SHP77 treated with DMSO at 0.1 percent for 48 hours (cell line): ENCODE results near the gene ZKSCAN1.

ENCODE experiments used
- DNase-seq: peaks from one replicate; lab custom pipeline; 2025; lab: John Stamatoyannopoulos, UW

ZKSCAN1 gene

DNA sequence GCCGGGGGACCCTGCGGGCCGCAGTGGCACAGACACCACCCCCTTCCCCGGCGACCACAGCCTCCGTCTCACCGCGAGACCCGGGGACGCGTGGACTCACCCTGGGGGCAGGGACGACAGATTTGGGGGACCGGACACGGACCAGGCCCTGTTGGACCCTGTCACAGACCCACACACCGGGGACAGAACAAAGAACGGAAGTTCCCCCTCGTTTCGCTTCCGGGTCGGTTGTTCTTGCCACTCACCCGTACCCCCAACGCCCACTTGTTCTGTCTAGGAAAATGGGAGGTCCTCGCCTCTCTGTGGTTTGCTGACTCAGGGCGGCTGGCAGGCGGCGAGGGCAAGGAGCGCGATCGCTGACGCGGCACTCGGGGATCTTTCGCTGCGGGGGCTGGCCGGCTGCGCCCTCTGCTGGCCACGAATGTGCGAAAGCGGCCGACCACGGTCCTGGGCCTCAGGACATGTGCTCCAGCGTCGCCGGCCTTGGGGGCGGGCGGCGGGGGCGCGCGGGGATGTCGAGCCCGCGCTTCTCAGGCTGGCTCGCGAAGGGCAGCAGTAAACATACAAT lies 66.2 kb downstream of the ZKSCAN1 start, which contains the start of gene ZNF3:
Gene ZNF3 (minus strand): TSS at position 189 of the 568 bp plus-strand sequence. CDS start 4,366 bp downstream, outside the sequence.
- DNase-seq = peak; percentile 90

DNA sequence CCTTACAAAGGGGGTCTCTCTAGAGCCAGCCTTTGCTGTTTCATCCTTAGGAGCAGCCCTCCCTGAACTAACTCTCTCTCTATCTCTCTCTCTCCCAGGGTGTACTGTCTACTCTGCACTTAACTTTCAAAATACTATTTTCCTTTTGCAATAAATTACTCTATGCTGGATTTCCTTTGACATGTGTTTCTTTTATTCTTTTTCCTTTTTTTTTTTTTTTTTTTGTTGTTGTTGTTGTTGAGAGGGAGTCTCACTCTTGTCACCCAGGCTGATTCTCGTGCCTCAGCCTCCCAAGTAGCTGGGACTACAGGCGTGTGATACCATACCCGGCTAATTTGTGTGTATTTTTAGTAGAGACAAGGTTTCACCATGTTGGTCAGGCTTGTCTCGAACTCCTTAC lies 67.6 kb downstream of the ZKSCAN1 start:
- DNase-seq = no peak

DNA sequence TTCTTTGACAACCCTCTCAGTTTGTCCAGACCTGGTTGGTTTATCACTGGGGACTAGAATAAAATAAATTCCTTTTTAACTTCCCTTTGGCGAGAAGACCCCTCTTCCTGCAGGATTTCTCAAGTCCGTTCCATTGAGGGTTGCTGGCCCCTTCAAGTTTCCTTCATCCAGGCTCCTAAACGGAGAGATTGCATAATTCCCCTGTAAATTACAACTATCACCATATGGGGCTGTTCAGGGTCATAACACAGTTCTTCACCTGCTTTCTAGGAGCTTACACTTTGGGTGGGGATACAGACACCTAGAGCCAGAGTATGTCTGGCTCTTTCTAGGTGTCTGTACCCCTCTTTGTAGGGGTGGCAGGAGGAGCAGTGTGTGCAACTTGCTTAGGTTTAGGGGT lies 70.1 kb downstream of the ZKSCAN1 start:
- no peak for DNase-seq

DNA sequence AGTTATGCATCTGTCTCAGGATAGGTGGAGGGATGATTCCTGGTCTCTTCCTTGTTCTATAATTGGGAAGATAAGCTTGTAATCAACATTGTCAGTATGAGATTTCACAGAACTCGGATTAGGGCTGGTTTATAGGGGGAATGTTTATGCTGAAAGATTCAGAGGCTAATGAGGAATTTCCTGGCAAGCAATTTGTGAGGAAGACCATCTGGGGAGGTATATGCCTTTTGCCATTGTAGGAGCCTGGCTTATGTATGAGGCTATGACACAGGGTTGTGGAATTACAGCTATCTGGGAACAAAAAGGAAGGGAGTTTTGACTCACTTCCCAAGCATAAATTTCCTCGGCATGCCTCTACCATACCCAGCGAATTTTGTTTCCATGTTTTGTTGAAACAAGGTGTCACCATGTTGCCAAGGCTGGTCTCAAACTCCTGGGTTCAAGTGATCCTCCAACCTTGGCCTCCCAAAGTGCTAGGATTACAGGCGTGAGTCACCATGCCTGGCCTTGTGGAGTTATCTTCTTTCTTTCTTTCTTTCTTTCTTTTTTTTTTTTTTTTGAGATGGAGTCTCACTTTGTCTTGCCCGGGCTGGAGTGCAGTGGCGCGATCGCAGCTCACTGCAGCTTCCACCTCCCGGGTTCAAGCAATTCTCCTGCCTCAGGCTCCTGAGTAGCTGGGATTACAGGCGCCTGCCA lies 71.8 kb downstream of the ZKSCAN1 start:
- DNase-seq = no peak

DNA sequence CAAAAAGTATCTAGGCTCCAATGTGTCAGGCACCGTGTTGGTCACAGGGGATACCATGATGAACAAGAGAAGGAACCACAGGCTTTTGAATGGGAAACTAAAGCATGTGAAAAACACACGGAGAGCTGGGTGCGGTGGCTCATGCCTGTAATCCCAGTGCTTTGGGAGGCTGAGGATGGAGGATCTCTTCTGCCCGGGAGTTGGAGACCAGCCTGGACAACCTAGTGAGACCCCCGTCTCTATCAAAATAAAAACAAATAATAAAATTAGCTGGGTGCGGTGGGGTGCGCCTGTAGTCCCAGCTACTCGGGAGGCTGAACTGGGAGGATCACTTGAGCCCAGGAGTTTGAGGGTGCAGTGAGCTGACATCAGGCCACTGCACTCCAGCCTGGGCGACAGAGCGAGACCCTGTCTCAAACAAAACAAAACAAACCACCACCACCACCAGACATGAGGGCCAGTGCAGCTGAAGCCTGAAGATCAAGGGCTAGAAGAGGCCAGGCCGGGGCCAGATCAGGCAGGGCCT lies 72.8 kb downstream of the ZKSCAN1 start:
- no peak for DNase-seq

DNA sequence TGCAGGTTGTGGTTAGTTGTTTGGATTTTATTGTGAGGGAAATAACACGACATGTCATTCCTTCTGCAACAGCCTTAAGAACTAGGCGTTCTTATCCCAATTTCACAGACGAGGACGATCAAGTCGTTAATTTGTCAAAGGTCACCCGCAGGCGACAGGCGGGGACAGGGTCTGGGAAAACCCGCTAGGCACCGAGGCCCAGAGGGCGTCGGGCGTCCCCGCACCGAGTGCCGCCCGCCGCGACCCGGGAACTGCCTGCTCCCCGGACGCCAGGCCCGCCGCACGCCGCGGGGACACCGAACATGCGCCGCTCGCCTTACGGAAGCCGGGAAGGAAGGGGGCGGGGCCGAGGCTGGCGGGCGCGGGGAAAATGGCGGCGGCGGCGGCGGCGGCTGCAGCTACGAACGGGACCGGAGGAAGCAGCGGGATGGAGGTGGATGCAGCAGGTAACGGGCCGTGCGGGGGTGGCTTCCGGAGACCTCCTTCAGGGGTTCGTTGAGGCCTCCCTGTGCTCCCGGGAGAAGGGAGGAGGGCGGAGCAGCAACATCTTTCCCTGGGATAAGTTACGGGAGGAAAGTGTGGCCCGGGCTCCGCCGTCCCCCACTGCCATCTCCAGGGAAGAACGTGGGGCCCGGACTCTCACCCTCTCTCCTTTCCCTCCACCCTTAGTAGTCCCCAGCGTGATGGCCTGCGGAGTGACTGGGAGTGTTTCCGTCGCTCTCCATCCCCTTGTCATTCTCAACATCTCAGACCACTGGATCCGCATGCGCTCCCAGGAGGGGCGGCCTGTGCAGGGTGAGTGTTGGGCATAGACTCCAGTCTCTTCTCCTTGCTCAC lies 73.4 kb downstream of the ZKSCAN1 start, which contains the start of gene COPS6:
Gene COPS6 (plus strand): TSS at position 349 of the 837 bp plus-strand sequence. CDS start 22 bp downstream, at position 371.
- no peak for DNase-seq

DNA sequence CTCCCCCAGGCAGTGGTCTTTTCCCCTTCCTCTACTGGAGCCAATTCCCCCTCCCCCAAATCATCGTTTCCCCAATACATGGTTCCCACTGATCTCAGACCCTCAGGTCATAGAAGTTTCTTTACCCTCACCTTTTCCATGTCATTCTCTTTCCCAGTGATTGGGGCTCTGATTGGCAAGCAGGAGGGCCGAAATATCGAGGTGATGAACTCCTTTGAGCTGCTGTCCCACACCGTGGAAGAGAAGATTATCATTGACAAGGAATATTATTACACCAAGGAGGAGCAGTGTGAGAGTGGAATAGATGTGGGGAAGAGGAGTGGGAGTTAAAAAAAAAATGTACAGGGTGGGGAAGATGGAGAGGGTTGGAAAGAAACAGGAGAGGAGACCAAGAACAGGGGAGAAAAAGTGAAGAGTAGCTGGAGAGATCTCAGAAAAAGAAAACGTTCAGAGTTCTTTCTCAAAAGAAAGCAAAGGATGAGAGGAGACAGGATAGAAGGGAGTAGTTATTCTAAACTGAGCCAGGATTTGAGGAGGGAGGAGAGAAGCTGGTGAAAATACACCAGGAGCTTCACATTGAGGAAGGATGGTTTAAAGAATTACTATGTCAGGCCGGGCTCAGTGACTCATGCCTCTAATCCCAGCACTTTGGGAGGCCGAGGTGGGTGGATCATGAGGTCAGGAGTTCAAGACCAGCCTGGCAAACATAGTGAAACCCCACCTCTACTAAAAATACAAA lies 74.2 kb downstream of the ZKSCAN1 start:
- no peak for DNase-seq

DNA sequence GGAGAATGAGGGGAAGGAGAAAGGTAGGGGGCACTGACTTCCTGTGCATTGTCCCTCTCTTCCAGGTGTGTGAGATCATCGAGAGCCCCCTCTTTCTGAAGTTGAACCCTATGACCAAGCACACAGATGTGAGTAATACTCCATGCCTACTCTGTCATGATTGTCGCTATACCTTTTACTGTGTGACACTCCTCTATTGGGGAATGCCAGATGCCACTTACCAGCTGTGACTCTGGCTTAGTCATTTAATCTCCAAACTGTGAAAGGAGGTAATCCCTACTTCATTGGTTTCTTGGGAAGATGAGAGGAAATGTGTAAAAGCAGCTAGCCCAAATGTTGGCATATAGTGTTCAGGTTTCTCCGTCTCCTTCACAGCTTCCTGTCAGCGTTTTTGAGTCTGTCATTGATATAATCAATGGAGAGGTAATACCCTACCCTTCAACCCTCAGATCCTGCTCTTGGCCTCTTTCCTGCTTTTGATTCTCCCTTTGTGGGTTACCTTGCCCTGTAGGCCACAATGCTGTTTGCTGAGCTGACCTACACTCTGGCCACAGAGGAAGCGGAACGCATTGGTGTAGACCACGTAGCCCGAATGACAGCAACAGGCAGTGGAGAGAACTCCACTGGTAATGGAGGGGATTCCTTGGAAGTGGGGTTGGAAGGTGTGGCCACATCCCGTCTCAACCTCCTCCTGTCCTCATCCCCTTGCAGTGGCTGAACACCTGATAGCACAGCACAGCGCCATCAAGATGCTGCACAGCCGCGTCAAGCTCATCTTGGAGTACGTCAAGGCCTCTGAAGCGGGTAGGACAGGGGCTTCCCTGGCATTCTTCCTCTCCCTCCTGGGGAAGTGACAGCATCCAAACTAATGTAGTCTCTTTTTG lies 75.4 kb downstream of the ZKSCAN1 start:
- no peak for DNase-seq
